Fibroblast of upper back skin (primary cell): ENCODE measurements around the gene C11orf68.

Experiments used
- DNase-seq: peaks from one replicate; pipeline ENCODE4 v3.0.0-alpha.2; 2013

The C11orf68 gene

DNA sequence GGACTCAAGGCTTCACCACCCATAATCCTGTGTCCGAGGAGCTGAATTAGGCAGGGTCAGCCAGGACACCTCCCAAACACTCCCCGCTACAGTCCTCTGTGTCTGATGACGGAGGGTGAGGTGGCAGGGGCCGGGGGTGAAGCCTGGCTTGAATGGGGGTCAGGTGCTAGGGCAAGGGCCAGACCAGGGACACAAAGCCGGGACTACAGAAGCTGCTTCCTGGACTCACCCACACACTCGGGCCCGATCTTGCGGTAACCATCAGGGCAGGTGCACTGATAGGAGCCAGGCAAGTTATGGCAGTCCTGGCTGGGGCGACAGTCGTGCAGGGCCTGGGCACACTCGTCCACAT is 48.6 kb downstream of the C11orf68 start:
- no peak for DNase-seq

GRCh38 chr11:65869643-65870306 is 49.1 kb downstream of the C11orf68 start:
- DNase-seq = no peak

DNA sequence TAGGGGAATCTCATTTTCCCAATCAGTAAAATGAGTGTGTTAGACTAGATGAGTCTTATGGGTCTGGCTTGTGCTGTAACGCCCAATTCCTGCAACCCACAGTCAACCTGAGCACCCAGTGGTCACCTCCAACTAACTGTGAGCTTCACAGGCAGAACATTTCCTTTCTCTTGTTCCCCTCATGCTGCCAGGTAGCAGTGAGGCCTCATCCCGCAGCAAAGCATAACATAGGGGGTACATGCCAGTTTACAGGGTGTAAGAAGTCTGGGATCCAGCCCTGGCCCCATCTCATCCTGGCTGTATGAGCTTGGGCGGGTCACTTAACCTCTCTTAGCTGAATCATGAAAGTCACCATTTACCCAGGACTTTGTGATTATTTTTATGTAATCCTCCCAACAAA is 50.0 kb downstream of the C11orf68 start:
- DNase-seq = no peak

- no peak for DNase-seq
These were observed 50.7 kb downstream of the C11orf68 start for GRCh38 chr11:65868076-65868667.

- DNase-seq = no peak
These were observed 51.4 kb downstream of the C11orf68 start for GRCh38 chr11:65867284-65868071.
